Urinary bladder (tissue), 4 donors: ENCODE data around the gene GCNA. TPM values are rescaled to one million over a fixed set of nuclear protein-coding genes. Genes with fewer than 3 reads are reported as not detected.
"Not testable (repeated sequence)": the region's sequence is repeated elsewhere in the genome, so short reads cannot be mapped to it uniquely, and the experiment has no call there.

Source experiments
- DNase-seq: peaks from one replicate; pipeline ENCODE4 v3.0.0-alpha.2; 2015; ENCODE audit errors: extremely low spot score
- H3K27ac ChIP-seq: one replicate; pipeline ENCODE4 v1.5.1; 2013; ENCODE audit warnings: low read depth, mild to moderate bottlenecking, moderate library complexity
- H3K36me3 ChIP-seq: one replicate; pipeline ENCODE4 v1.6.1; 2013; ENCODE audit warnings: mild to moderate bottlenecking, moderate library complexity; ENCODE audit not compliant: insufficient read depth
- H3K4me1 ChIP-seq: one replicate; pipeline ENCODE4 v1.6.1; 2013; ENCODE audit warnings: mild to moderate bottlenecking, moderate library complexity; ENCODE audit not compliant: insufficient read depth
- H3K4me3 ChIP-seq: one replicate; pipeline ENCODE4 v1.5.1; 2013; ENCODE audit warnings: low read depth, low read length
- WGBS: extraction: QIAGEN DNeasy Blood & Tissue Kit; methylation state at CpG from one replicate; pipeline ENCODE4 v1.1.7; 2013; 5-methylcytosine and 5-hydroxymethylcytosine counted together
- polyA plus RNA-seq: library from polyadenylated mRNA; stranded (reverse); fragments of 200-250 nt; gene quantifications from one replicate; pipeline ENCODE4 v1.2.3, GENCODE V29; 2013
- total RNA-seq: library from RNA; depleted of rRNA; stranded (reverse); fragments of >200 nt; gene quantifications from one replicate; pipeline ENCODE4 v1.2.3, GENCODE V29; 2014
- donor health status: healthy with polysubstance abuse.
- donor health status: healthy.

GCNA gene
- total and polyA plus RNA-seq, 2 donors = 0.82 to 3.0 TPM

DNA sequence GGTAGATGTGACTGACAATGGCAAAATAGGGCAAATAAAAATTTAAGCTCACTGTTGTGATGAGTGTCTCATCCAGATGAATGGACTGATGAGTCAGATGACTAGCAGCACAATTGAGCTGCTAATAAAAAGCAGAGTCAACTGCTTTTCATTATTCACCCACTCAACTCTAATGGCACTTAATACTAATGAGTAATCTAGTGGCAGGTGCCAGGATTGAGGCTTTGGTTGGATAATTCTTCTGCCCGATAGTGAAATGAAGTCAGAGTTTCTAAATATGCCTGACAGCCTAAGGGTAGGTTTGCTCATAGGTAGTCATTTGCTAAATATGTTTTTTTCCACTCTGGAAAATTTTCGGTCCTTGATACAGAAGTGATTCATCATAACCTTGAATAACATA is 34.9 kb upstream of the GCNA start:
- DNase-seq = no peak
- H3K36me3 ChIP-seq = peaks cover 3% of the 10 kb centered on the region
- H3K27ac ChIP-seq = no peak overlapping the region
- H3K4me1 ChIP-seq = no peaks in the 10 kb centered on the region
- WGBS = 32% methylated on average over 2 of the region's 2 CpGs
- no peak overlapping the region for H3K4me3 ChIP-seq

DNA sequence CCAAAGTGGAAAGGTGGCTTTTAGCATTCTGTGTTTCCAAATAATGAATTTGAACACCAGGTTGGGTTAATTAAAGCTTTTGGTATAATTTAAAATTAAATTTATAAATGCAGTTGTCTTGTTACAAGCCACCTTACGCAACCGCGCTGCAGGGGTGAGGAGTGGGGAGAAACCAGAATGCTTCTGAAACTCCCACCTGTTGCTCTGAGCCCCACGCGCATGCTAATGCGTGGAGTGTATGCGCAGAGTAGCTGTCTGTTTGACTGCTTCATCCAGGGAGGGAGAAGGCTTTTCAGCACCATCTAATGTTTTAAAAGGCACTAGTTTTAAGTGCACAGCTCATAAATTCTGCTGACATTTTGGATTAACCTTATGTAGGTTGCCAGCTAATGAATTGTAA is 32.9 kb upstream of the GCNA start:
- no peaks in the 10 kb centered on the region for H3K4me1 ChIP-seq
- WGBS = 86% methylated on average over 7 of the region's 7 CpGs
- H3K36me3 ChIP-seq = peaks cover 3% of the 10 kb centered on the region
- no peak overlapping the region for H3K4me3 ChIP-seq
- DNase-seq = no peak
- H3K27ac ChIP-seq = no peak overlapping the region

GRCh38 chrX:71546879-71547278 is 31.4 kb upstream of the GCNA start:
- H3K4me1 ChIP-seq = no peaks in the 10 kb centered on the region
- H3K36me3 ChIP-seq = peaks cover 3% of the 10 kb centered on the region
- DNase-seq = no peak
- WGBS = 96% methylated on average over 13 of the region's 13 CpGs
- H3K4me3 ChIP-seq = no peak overlapping the region
- no peak overlapping the region for H3K27ac ChIP-seq

- 96% methylated on average over 7 of the region's 7 CpGs for WGBS
Observed at GRCh38 chrX:71547339-71547738, 30.9 kb upstream of the GCNA start.

DNA sequence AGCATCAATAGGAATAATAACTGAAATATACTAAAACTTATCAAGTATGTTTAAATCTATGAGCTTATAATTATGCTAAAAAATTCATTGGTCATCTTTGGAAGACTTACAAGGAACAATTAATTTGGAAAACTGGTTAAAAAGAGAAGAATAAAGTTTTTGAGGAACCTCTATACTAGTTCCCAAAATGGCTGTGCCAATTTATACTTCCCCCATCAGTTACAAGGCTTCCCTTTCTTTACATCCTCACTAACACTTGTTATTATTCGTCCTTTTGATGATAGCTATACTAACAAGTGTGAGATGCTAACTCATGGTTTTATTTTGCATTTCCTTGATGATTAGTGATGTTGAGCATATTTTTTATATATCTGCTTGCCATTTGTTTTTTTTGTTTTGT is 28.3 kb upstream of the GCNA start:
- H3K27ac ChIP-seq = no peak overlapping the region
- WGBS = 86% methylated on average over 1 of the region's 1 CpG

More at GRCh38 chrX:71547339-71547738, 30.9 kb upstream of the GCNA start:
- H3K4me3 ChIP-seq = no peak overlapping the region
- no peak for DNase-seq
- no peak overlapping the region for H3K27ac ChIP-seq
- peaks cover 3% of the 10 kb centered on the region for H3K36me3 ChIP-seq
- H3K4me1 ChIP-seq = no peaks in the 10 kb centered on the region

GRCh38 chrX:71550578-71550977 is 27.7 kb upstream of the GCNA start:
- no peak overlapping the region for H3K4me3 ChIP-seq
- H3K36me3 ChIP-seq = peaks cover 3% of the 10 kb centered on the region
- no peaks in the 10 kb centered on the region for H3K4me1 ChIP-seq
- no peak for DNase-seq
- H3K27ac ChIP-seq = no peak overlapping the region
- WGBS = 25% methylated on average over 3 of the region's 3 CpGs

More for the DNA sequence above, 28.3 kb upstream of the GCNA start:
- DNase-seq = no peak
- Histone ChIP-seq H3K36me3 (peaks cover 3% of the 10 kb centered on the region), H3K4me1 (no peaks in the 10 kb centered on the region), H3K4me3 (no peak overlapping the region)

DNA sequence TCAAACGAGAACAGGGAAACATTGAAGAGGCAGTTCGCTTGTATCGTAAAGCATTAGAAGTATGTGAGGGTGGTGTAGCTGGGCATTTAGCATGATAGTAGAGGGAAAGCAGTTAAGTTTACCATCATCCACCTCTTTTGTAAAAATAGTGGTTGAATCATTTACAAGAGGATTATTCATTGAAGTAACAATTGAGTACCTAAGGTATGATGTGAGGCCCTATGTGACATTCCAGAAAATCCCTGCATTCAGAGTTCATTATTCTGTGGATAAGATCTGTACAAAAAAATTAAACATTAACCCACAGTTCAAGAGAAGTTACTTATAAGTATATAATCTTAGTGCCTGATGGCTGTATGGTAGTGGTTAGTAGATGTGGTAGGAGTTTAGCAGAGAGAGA is 22.2 kb upstream of the GCNA start:
- Histone ChIP-seq H3K36me3 (peaks cover 1% of the 10 kb centered on the region), H3K4me3 (no peak overlapping the region), H3K27ac (no peak overlapping the region), H3K4me1 (no peaks in the 10 kb centered on the region)
- no peak for DNase-seq
- 84% methylated on average over 3 of the region's 3 CpGs for WGBS

GRCh38 chrX:71558920-71559319 is 19.3 kb upstream of the GCNA start:
- no peak for DNase-seq
- WGBS = 98% methylated on average over 5 of the region's 5 CpGs
- H3K36me3 ChIP-seq = peaks cover 6% of the 10 kb centered on the region

GRCh38 chrX:71559773-71560172 is 18.5 kb upstream of the GCNA start:
- H3K36me3 ChIP-seq, DNase-seq, H3K27ac ChIP-seq, H3K4me3 ChIP-seq, H3K4me1 ChIP-seq: not testable (repeated sequence)
- 92% methylated on average over 6 of the region's 6 CpGs for WGBS

More at GRCh38 chrX:71558920-71559319, 19.3 kb upstream of the GCNA start:
- no peak overlapping the region for H3K4me3 ChIP-seq
- no peak overlapping the region for H3K27ac ChIP-seq
- H3K4me1 ChIP-seq = no peaks in the 10 kb centered on the region

GRCh38 chrX:71563921-71564320 is 14.3 kb upstream of the GCNA start:
- WGBS = 84% methylated on average over 1 of the region's 1 CpG
- Histone ChIP-seq H3K27ac (no peak overlapping the region), H3K4me1 (no peaks in the 10 kb centered on the region), H3K36me3 (peaks cover 4% of the 10 kb centered on the region), H3K4me3 (no peak overlapping the region)
- no peak for DNase-seq

- no peak overlapping the region for H3K27ac ChIP-seq
- no peak overlapping the region for H3K4me3 ChIP-seq
- peaks cover 4% of the 10 kb centered on the region for H3K36me3 ChIP-seq
- 42% methylated on average over 9 of the region's 9 CpGs for WGBS
- DNase-seq = no peak
- H3K4me1 ChIP-seq = no peaks in the 10 kb centered on the region
Observed at GRCh38 chrX:71565474-71566041, 12.7 kb upstream of the GCNA start.

DNA sequence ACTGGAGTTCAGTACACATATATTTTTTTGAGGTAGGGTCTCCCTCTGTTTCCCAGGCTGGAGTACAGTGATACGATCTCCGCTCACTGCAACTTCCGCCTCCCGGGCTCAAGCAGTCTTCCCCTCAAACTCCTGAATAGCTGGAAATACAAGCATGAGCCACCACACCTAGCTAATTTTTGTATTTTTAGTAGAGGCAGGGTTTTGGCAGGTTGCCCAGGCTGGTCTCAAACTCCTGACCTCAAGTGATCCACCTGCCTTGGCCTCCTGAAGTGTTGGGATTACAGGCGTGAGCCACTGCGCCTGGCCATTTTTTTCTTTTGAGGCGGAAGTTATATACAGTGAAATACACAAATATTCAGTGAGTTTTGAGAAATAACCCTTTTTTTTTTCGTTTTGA is 6.8 kb upstream of the GCNA start:
- DNase-seq, H3K4me3 ChIP-seq, H3K4me1 ChIP-seq, H3K27ac ChIP-seq, H3K36me3 ChIP-seq: not testable (repeated sequence)
- WGBS = 88% methylated on average over 8 of the region's 8 CpGs

DNA sequence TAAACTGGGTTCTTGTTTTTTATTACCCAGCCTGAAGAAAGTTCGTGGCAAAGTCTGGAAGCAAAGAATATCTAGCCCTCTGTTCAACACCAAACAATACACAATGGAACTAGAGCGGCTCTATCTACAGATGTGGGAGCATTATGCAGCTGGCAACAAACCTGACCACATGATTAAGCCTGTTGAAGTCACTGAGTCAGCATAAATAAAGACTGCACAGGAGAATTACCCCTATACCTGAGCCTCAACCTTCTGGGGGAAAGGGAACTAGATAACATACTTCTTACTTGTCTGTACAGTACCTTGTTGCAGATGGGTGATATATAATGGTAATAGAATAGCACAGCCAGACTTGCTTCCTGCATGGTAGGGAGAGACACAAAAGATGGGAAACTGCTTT is 4.6 kb upstream of the GCNA start:
- no peak for DNase-seq
- Histone ChIP-seq H3K27ac (no peak overlapping the region), H3K4me1 (no peaks in the 10 kb centered on the region), H3K36me3 (no peaks in the 10 kb centered on the region), H3K4me3 (no peak overlapping the region)
- 77% methylated on average over 2 of the region's 2 CpGs for WGBS

- H3K36me3 ChIP-seq = no peaks in the 10 kb centered on the region
- H3K27ac ChIP-seq = no peak overlapping the region
- 91% methylated on average over 24 of the region's 24 CpGs for whole genome bisulfite sequencing
Observed at GRCh38 chrX:71577682-71578081, 555 bp upstream of the GCNA start.

More at GRCh38 chrX:71577682-71578081, 555 bp upstream of the GCNA start:
- Histone ChIP-seq H3K4me1 (no peaks in the 10 kb centered on the region), H3K4me3 (no peak overlapping the region)
- DNase-seq = no peak
